Colonic mucosa (tissue), 4 donors: Measurements from ENCODE around the gene POLD1. TPM values are rescaled to one million over a fixed set of nuclear protein-coding genes. Genes with fewer than 3 reads are reported as not detected.
"Not testable (repeated sequence)": the region's sequence is repeated elsewhere in the genome, so short reads cannot be mapped to it uniquely, and the experiment has no call there.

Source experiments
- DNase-seq: peaks from one replicate; pipeline ENCODE4 v3.0.0-alpha.2; 2020
- H3K27ac ChIP-seq: fragments of 200-600 bp; one replicate; pipeline ENCODE4 v1.8.0; 2021
- H3K27me3 ChIP-seq: fragments of 200-600 bp; one replicate; pipeline ENCODE4 v1.8.0; 2021
- H3K36me3 ChIP-seq: fragments of 200-600 bp; one replicate; pipeline ENCODE4 v1.8.0; 2021
- H3K4me1 ChIP-seq: fragments of 200-600 bp; one replicate; pipeline ENCODE4 v1.8.0; 2021; ENCODE audit warnings: mild to moderate bottlenecking
- H3K4me3 ChIP-seq: fragments of 200-600 bp; one replicate; pipeline ENCODE4 v1.8.0; 2021
- H3K9ac ChIP-seq, 2 donors: one replicate each; pipeline ENCODE4 v1.7.0; 2013; ENCODE audit warnings: control low read depth in 2 of 2, low read depth in 2 of 2, low read length in 2 of 2
- H3K9me3 ChIP-seq: fragments of 200-600 bp; one replicate; pipeline ENCODE4 v1.8.0; 2021
- intact Hi-C: fragments of 100-400 bp; cut with DNase I; formaldehyde crosslinking; loops from one replicate; pipeline ENCODE4 v1.14.1; 2022
- total RNA-seq, 2 donors: library from RNA; stranded (reverse); fragmentation: NEBNext Ultra II Directional in 1 of 2; extraction: Animal tissue kit (Norgen Biotek cat#: 25700) in 1 of 2; gene quantifications; one replicate each; pipeline ENCODE4 v1.2.1, GENCODE V29; 2021
- TF ChIP-seq, protein P1 (sequence below): fragments of 200-600 bp; IDR thresholded peaks from one replicate; pipeline ENCODE4 v1.8.0; 2022; ENCODE audit warnings: antibody characterized with exemption, mild to moderate bottlenecking
- donor health status: healthy.
- donor health status: DM: no; HTN: no; CAD: no.
- donor health status: DM: no; HTN: no; CAD: no.

Gene POLD1
- total RNA-seq, 2 donors from 2014 or later: 26.2 to 76.3 TPM

DNA sequence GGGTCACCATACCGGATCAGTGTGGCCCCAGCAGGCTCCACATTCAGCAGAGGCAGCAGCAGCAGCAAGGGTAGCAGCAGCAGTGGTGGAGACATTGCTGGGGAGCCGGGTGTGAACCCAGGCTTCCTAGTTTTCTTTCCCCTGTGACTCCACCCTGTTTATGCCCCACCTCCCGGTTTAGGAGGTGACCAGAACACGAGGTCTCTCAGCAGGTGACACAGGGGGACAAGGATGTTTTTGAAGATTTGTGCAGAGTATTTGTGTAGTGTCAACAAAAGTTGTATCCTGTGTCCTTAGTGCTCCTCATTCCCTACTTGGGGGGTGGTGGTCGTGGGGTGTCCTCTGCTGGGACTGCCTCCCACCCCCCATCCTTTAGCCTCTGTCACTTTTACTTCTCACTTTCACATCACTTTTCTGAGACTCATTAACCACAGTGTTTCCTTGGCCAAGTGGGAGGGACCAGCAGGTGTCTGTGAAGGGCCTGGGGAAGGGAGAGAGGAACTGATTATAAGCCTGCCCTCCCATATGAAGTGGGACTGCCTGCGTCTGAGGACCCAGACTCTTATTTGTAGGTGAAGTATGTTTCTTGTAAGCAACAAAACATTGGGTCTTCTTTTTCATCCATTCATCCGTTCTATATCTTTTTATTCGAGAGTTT lies 39.4 kb upstream of the POLD1 start:
- Histone ChIP-seq H3K27me3 (no peaks in the 10 kb centered on the region), H3K36me3 (no peaks in the 10 kb centered on the region), H3K4me3 (no peak overlapping the region), H3K9me3 (no peaks in the 10 kb centered on the region), H3K9ac (no peak overlapping the region), H3K4me1 (no peaks in the 10 kb centered on the region), H3K27ac (no peak overlapping the region)
- no peak for DNase-seq
- intact Hi-C loops: no loop called here
- TF ChIP-seq, protein P1, sequence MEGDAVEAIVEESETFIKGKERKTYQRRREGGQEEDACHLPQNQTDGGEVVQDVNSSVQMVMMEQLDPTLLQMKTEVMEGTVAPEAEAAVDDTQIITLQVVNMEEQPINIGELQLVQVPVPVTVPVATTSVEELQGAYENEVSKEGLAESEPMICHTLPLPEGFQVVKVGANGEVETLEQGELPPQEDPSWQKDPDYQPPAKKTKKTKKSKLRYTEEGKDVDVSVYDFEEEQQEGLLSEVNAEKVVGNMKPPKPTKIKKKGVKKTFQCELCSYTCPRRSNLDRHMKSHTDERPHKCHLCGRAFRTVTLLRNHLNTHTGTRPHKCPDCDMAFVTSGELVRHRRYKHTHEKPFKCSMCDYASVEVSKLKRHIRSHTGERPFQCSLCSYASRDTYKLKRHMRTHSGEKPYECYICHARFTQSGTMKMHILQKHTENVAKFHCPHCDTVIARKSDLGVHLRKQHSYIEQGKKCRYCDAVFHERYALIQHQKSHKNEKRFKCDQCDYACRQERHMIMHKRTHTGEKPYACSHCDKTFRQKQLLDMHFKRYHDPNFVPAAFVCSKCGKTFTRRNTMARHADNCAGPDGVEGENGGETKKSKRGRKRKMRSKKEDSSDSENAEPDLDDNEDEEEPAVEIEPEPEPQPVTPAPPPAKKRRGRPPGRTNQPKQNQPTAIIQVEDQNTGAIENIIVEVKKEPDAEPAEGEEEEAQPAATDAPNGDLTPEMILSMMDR: no peak

DNA sequence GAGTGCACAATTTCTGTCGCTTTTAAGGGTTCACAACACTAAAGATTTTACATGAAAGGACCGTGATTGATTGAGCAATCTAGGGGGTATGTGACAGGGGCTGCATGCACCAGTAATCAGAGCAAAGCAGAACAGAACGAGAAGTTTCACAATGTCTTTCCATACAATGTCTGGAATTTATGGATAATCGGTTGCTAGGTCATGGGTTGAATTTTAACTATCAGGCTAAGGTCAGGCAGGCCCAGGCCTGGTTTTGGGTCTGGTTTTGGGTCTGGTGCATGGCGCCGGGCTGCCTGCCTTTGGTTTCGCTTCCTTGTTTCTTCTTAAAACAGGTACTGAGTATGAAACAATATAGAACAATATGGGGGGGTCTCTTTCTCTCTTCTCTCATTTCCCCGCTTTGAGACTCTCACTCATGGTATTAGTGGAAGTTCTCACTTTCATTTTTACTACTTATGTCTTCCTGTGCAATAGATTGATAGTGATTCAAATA lies 37.0 kb upstream of the POLD1 start:
- H3K9ac ChIP-seq, H3K9me3 ChIP-seq, H3K27me3 ChIP-seq, H3K4me1 ChIP-seq, intact Hi-C loops, DNase-seq, H3K27ac ChIP-seq, H3K4me3 ChIP-seq, H3K36me3 ChIP-seq: not testable (repeated sequence)

DNA sequence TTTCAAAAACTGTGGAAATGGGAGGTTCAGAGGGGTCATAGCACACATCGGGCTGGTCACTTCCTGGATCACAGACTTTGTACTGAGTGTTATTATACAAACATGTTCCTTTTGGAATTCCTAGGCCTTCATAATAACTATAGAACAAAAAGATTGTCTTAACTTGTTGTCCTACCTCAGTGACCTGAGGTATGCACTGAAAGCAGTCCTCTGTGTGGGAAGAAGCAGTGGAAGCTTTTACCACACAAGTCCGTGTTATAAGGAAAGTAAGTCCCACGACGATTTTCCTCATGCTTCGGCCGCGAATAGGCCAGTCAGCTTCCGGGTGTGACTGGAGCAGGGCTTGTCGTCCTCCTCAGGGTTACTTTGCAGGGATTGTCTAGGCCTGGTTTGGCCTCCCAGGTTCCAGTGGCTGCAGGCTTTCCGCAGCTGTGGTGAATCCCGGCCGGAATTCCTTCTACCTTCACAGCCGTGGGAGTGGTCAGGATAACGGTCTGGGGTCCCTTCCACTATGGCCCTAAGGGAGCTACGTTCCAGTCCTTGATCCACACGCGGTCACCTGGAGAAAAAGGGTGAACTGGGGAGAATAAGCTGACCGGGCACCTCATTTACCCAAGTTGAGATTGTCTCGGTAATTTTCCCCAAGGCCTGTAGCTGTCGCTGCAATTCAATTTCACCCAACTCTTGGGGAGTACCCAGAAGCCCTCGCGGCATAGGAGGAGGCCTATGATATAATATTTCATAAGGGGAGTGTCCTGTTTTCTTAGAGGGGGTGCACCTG lies 34.7 kb upstream of the POLD1 start:
- DNase-seq: no peak
- no peaks in the 10 kb centered on the region for H3K36me3 ChIP-seq
- no peak overlapping the region for H3K27ac ChIP-seq
- H3K27me3 ChIP-seq: no peaks in the 10 kb centered on the region
- intact Hi-C loops: no loop called here
- no peak overlapping the region for H3K4me3 ChIP-seq
- no peaks in the 10 kb centered on the region for H3K9me3 ChIP-seq
- H3K9ac ChIP-seq: no peak overlapping the region
- H3K4me1 ChIP-seq: no peaks in the 10 kb centered on the region
- TF ChIP-seq, protein P1: no peak

DNA sequence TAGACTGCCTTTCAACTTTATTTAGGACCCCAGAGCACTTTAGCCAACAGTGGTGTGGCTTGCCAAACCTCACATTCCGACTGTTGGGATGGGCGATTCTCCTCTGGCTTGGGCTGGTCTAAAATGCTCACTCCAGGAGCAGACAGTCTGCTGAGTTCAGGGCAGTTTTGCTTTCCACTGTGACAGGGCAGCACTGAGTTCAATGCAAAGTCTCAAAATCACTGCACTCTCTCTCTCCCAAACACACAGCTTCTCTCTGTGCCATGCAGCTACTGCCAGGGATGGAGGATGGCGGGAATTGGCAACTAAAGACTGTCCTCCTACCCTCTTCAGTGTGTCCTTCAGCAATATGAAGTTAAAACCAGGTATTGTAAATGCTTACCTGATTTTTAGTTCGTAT lies 31.9 kb upstream of the POLD1 start:
- no peaks in the 10 kb centered on the region for H3K27me3 ChIP-seq
- H3K9me3 ChIP-seq: no peaks in the 10 kb centered on the region
- no peaks in the 10 kb centered on the region for H3K4me1 ChIP-seq
- no peak overlapping the region for H3K27ac ChIP-seq
- TF ChIP-seq, protein P1: no peak
- no peak overlapping the region for H3K4me3 ChIP-seq
- no peaks in the 10 kb centered on the region for H3K36me3 ChIP-seq
- DNase-seq: no peak
- H3K9ac ChIP-seq: no peak overlapping the region
- intact Hi-C loops: no loop called here

DNA sequence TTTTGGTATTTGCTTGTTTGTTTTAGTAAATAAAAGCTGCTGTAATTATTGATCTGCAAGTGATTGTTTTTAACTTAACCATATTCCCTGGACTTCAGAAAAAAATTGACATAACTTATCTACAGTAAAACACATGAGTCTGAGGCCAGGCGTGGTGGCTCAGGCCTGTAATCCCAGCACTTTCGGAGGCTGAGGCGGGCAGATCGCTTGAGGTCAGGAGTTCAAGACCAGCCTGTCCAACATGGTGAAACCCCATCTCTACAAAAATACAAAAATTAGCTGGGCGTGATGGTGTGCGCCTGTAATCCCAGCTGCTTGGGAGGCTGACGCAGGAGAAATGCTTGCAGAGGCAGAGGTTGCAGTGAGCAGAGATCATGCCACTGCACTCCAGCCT lies 30.7 kb upstream of the POLD1 start:
- H3K36me3 ChIP-seq, H3K9ac ChIP-seq, DNase-seq, H3K27ac ChIP-seq, H3K4me3 ChIP-seq, H3K27me3 ChIP-seq, H3K4me1 ChIP-seq, intact Hi-C loops, H3K9me3 ChIP-seq: not testable (repeated sequence)

DNA sequence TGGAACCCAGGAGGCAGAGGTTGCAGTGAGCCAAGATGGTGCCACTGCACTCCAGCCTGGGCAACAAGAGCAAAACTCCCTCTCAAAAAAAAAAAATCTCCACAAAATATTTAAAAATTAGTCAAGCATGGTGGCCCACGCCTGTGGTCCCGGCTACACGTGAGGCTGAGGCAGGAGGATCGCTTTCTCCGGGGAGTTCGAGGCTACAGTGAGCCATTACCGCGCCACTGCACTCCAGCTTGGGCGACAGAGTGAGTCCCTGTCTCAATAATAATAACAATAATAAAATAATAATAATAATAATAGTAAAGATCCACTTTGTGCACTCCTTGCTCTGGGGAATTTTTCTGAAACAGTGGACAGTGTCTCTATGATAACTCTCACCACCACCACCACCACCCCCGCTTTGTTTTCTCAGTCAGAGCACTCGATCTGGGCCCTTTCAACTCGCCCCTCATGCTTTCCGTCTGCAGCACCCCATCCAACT lies 27.4 kb upstream of the POLD1 start:
- H3K27me3 ChIP-seq: no peaks in the 10 kb centered on the region
- no peaks in the 10 kb centered on the region for H3K9me3 ChIP-seq
- H3K9ac ChIP-seq: no peak overlapping the region
- H3K27ac ChIP-seq: no peak overlapping the region
- intact Hi-C loops: no loop called here
- no peaks in the 10 kb centered on the region for H3K36me3 ChIP-seq
- no peaks in the 10 kb centered on the region for H3K4me1 ChIP-seq
- no peak for DNase-seq
- TF ChIP-seq, protein P1: no peak
- H3K4me3 ChIP-seq: peak overlapping the region; percentile 34
